HG03025 (cell line): Measurements from ENCODE around the gene PYGO2.
"Not testable (repeated sequence)": the region's sequence is repeated elsewhere in the genome, so short reads cannot be mapped to it uniquely, and the experiment has no call there.

Experiments used
- ATAC-seq: cut with Tn5 transposase; IDR thresholded peaks from one replicate; pipeline ENCODE4 v1.9.1; 2021; ENCODE audit warnings: mild to moderate bottlenecking, moderate library complexity; ENCODE audit not compliant: unreplicated experiment, low FRiP score

Gene PYGO2

DNA sequence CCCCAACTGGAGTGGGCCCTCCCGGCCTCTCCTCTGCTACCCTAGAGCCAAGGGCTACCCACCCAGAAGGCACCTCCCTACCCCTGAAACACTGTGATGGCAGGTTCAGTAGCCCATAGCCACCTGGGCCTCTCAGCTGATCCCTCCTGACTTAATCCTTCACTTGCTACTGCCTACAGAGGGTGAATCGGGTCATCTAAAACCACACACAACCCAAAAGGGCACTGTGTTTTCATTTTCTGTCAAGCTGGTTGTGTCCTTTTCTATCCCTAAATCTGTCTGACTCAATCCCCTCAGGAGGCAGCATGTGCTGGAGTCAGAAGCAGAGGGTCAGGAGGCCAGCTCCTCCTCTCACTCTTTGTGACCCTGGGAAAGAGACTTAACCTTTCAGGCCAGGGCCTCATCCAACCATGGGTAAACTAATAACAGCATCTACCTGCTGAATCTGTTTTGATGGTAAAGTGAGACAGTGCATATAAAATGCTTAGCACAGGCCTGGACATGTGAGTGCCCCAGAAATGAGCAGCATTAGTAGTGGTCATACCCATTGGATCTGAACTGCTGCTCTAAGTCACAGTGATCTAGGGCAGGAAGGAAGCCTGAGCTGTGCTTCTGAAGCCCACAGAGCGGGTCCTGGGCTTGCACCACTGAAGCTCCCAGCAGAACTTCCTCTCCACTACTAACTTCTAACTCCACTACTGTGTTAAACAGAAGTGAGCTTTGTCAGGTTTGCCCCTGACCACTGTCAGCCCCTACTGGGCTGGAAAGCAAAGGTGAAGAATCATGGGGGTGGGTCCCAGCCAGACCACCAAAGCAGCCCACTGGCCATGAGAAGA, 36.0 kb downstream of the PYGO2 start:
- ATAC-seq, result no peak

DNA sequence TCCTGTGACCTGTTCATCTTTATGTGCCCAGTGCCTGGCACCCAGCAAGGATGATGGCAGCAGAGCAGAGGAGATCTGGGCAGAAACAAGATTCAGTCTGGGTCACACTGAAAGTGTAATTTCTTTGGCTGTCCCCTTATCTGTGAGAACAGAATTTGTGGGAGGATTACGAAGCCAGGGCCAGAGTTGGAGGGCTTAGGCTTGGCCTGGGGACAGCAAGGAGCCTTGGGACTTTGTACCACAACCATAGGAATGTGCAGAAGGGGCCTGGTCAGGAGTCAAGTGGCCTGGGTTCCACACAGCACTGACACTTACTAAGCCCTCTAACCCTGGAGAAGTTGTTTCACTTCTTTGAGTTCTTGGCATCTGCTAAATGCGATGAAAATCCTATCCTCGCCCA, 37.9 kb downstream of the PYGO2 start:
- no peak for ATAC-seq

DNA sequence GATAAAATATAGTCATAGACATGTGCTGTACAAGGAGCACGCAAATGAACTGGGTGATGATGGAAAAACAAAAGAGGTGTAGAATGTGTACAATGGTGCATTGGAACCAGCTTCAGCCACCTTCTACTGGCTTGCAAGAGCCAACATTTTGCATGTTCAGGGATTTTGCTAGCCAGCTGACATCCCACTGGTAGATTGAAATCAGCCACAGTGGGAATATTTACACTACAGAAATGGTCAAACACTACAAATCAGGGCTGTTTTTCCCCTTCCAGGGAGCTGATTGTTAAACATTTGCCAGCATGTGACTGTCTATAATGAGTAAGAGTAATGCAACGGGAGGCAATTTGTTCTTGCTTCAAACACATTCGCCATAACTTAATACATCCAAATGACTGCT, 48.3 kb downstream of the PYGO2 start:
- ATAC-seq, result no peak

DNA sequence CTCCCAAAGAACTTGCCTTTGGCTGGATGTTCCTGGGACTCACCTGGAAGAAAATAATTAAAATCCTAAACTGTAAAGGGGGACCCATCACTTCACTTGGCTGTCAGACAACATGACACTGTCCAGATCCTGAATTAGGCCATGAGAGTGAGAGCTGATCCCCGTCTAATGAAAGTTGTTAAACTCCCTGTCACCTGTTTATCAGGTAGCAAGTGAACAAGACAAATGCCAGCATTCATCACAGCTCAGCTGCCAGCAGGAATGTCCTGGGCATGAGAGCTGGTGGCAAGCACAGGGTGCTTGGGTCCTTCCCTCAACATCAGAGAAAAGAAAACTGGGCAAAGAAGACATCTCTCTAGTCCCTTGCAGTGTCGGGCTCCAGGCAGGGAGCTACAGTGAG, 48.8 kb downstream of the PYGO2 start:
- no peak for ATAC-seq

DNA sequence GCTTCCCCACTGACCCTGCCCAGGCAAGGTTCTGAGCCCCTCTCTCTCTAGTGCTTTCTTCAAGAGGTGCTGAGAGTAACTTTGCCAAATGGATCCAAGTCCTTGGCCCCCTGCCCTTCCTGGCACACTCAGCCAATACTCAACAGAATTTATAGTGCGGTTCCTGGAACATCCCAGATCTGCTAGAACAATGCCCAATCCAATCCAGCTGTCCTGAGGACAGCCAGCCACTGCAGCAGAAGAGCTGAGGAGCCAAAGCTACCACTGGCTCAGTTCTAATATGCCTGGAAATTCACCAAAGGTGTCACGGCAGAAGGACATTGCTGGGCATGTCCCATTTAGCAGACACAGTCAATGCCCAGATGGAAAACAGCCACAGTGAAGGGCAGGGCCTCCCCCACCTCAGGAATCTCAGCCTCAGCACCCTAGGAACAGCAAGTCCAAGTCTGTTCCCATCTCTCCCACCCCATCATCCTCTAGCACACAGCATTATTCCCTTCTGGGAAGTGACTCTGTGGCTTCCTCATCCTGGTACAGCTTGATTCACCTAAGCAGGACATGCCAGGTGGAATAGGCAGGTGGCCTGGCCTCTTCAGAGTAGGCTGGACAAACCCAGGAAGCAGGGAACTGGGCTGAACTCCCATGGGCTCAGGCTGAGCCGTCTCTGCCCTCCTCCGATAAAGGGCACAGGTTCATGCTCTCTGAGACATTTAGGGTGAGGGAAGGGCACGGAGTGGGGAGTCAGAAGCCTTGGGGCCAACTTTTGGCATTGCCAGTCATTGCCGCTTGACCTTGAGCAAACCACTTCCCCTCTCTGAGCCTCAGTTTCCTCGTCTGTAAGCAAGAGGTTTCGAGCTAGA, 49.7 kb downstream of the PYGO2 start:
- no peak for ATAC-seq

DNA sequence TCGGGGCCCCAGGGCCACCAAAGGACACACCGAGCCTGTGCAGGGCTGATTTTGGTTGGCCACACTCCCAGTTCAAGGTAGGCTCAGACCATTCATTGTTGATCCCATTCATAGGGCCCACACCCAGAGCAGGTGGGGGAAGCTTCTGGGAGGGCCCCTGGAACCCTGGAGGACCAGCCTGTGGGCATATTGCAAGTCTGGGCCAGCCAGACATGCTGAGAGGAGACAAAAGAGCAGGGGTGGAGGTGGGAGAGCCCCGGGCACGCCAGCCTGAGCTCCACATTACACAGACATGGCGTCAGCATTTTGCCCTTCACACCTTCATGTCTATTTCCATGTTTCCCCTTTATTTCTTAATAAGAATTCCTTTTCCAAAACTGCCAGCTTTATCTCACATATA, 50.7 kb downstream of the PYGO2 start:
- ATAC-seq, result no peak

DNA sequence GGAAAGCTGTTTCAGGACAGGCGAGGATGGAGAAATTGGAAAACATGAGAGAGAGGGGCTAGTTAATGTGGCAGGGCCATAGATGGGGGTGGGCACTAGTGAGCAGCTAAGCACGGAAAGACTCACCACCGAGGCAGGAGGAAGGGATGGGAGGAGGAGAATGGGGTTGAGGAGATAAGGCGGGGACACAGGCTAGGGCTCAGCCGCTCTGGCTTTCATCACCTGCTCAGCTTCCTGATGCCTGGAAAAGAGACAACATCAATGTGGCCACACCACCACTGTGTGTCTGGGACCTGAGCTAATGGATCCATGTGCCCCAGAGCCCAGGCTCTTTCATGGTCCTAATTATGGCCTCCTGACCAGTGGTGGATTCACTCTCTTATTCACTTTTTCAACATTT, 52.6 kb downstream of the PYGO2 start:
- ATAC-seq, result no peak

DNA sequence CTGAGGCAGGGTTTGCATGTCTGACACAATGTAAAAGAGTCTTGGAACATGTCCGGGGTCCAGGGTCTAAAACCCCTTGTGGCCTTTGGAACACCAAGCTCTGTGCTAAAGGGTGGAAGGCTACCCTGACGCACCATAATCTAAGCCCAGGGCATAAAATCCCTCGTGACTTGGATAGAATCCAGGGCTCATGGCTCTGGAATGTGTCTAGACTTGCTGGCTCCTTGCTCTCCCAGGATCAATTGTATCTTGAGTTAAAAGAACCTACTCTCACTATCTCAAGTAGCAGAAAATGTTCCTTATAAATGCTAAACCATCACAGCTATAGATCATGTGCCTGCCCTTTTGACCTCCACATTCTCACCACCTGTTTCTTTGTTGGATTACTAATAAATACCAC, 53.5 kb downstream of the PYGO2 start:
- ATAC-seq, result not testable (repeated sequence)
